Smooth muscle cell (in vitro differentiated cells): ENCODE measurements around the gene L3HYPDH. TPM values are rescaled to one million over a fixed set of nuclear protein-coding genes. Genes with fewer than 3 reads are reported as not detected.

Experiments used
- DNase-seq: peaks from one replicate; lab custom pipeline; 2025; ENCODE audit not compliant: unreplicated experiment; lab: John Stamatoyannopoulos, UW
- H2AFZ ChIP-seq: fragments of 200-600 bp; sonication (generic); 2 replicates; pipeline ENCODE4 v1.6.0; 2016; ENCODE audit warnings: antibody characterized with exemption, low read depth, mild to moderate bottlenecking
- H3F3A ChIP-seq: fragments of 200-600 bp; sonication (generic); 2 replicates; pipeline ENCODE4 v1.6.0; 2017; ENCODE audit warnings: antibody characterized with exemption, low read depth
- H3K27ac ChIP-seq: fragments of 200-600 bp; sonication (generic); 2 replicates; pipeline ENCODE4 v1.5.1; 2016; ENCODE audit warnings: low read depth, mild to moderate bottlenecking
- H3K27me3 ChIP-seq: fragments of 200-600 bp; sonication (generic); 2 replicates; pipeline ENCODE4 v1.6.1; 2016; ENCODE audit warnings: low read depth, mild to moderate bottlenecking
- H3K36me3 ChIP-seq: fragments of 200-600 bp; sonication (generic); 2 replicates; pipeline ENCODE4 v1.5.1; 2016; ENCODE audit warnings: low read depth
- H3K4me1 ChIP-seq: fragments of 200-600 bp; sonication (generic); 2 replicates; pipeline ENCODE4 v1.5.1; 2016; ENCODE audit warnings: low read depth
- H3K4me2 ChIP-seq: fragments of 200-600 bp; sonication (generic); 2 replicates; pipeline ENCODE4 v1.6.0; 2016; ENCODE audit warnings: mild to moderate bottlenecking
- H3K4me3 ChIP-seq: fragments of 200-600 bp; sonication (generic); 2 replicates; pipeline ENCODE4 v1.5.1; 2016; ENCODE audit warnings: mild to moderate bottlenecking
- H3K79me2 ChIP-seq: fragments of 200-600 bp; sonication (generic); 2 replicates; pipeline ENCODE4 v1.6.0; 2016; ENCODE audit warnings: low read depth, mild to moderate bottlenecking
- H3K9ac ChIP-seq: fragments of 200-600 bp; sonication (generic); 2 replicates; pipeline ENCODE4 v1.6.0; 2016; ENCODE audit warnings: low read depth
- H3K9me3 ChIP-seq: fragments of 200-600 bp; sonication (generic); replicated peaks from 2 replicates; pipeline ENCODE4 v1.5.1; 2016; ENCODE audit warnings: low read depth
- H4K20me1 ChIP-seq: fragments of 200-600 bp; sonication (generic); 2 replicates; pipeline ENCODE4 v1.6.0; 2016; ENCODE audit warnings: low read depth
- WGBS: methylation state at CpG from one replicate; pipeline ENCODE4 v1.1.7; 2016; ENCODE audit warnings: low lambda C conversion rate; 5-methylcytosine and 5-hydroxymethylcytosine counted together
- polyA plus RNA-seq: library from polyadenylated mRNA; unstranded; fragments of >200 nt; fragmentation: Nextera tagmentation; extraction: Ambion mirVana; gene quantifications from 2 replicates; pipeline ENCODE4 v1.2.1, GENCODE V29; 2016
- total RNA-seq: library from RNA; depleted of rRNA; stranded (reverse); fragments of >200 nt; gene quantifications from 2 replicates; pipeline ENCODE4 v1.2.3, GENCODE V29; 2014
- TF ChIP-seq, protein P1 (sequence below): fragments of 200-600 bp; sonication (generic); IDR thresholded peaks from 2 replicates; pipeline ENCODE4 v1.5.1; 2017; ENCODE audit warnings: borderline replicate concordance, mild to moderate bottlenecking, antibody characterized with exemption; ENCODE audit not compliant: insufficient read depth, poor library complexity, severe bottlenecking

Gene L3HYPDH
- total and polyA plus RNA-seq, 2 experiments from 2014 or later: 27.7 to 33.5 TPM

- no peak for DNase-seq
- H4K20me1 ChIP-seq: no peaks in the 10 kb centered on the region
- H3K36me3 ChIP-seq: no peaks in the 10 kb centered on the region
- no peak overlapping the region for H3K9ac ChIP-seq
- no peak overlapping the region for H3K4me3 ChIP-seq
- H3K4me2 ChIP-seq: no peak overlapping the region
- H3K4me1 ChIP-seq: no peaks in the 10 kb centered on the region
- H3K27ac ChIP-seq: no peak overlapping the region
- 83% methylated on average over 4 of the region's 4 CpGs for WGBS
- TF ChIP-seq, protein P1, sequence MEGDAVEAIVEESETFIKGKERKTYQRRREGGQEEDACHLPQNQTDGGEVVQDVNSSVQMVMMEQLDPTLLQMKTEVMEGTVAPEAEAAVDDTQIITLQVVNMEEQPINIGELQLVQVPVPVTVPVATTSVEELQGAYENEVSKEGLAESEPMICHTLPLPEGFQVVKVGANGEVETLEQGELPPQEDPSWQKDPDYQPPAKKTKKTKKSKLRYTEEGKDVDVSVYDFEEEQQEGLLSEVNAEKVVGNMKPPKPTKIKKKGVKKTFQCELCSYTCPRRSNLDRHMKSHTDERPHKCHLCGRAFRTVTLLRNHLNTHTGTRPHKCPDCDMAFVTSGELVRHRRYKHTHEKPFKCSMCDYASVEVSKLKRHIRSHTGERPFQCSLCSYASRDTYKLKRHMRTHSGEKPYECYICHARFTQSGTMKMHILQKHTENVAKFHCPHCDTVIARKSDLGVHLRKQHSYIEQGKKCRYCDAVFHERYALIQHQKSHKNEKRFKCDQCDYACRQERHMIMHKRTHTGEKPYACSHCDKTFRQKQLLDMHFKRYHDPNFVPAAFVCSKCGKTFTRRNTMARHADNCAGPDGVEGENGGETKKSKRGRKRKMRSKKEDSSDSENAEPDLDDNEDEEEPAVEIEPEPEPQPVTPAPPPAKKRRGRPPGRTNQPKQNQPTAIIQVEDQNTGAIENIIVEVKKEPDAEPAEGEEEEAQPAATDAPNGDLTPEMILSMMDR: no peak
- H3F3A ChIP-seq: no peaks in the 10 kb centered on the region
- no peaks in the 10 kb centered on the region for H3K79me2 ChIP-seq
- no peak overlapping the region for H2AFZ ChIP-seq
- no peaks in the 10 kb centered on the region for H3K9me3 ChIP-seq
- no peaks in the 10 kb centered on the region for H3K27me3 ChIP-seq
Observed at GRCh38 chr14:59424341-59425071, 59.7 kb downstream of the L3HYPDH start.

Other genes starting within 250 kb of the L3HYPDH start
- 2.1 and 3.1 TPM in 2 replicates for gene GPR135, start 19.0 kb downstream of the L3HYPDH start, total RNA-seq
- 0.40 and 1.1 TPM in 2 replicates for gene GPR135, start 19.0 kb downstream of the L3HYPDH start, polyA plus RNA-seq
- 141 and 147 TPM in 2 replicates for gene JKAMP, start 109 bp upstream of the L3HYPDH start, total RNA-seq
- 72.3 and 81.2 TPM in 2 replicates for gene JKAMP, start 109 bp upstream of the L3HYPDH start, polyA plus RNA-seq
- gene CCDC175, start 92.4 kb upstream of the L3HYPDH start, total RNA-seq: not detected in 2 replicates
- not detected in 2 replicates for gene CCDC175, start 92.4 kb upstream of the L3HYPDH start, polyA plus RNA-seq